Activated CD8-positive, alpha-beta T cell treated with anti-CD3 and anti-CD28 coated beads for 36 hours (primary cell): ENCODE measurements around the gene LEMD2. TPM values are rescaled to one million over a fixed set of nuclear protein-coding genes. Genes with fewer than 3 reads are reported as not detected.

Experiments used
- ATAC-seq: fragments of 200-7000 bp; cut with Tn5 transposase; one replicate; pipeline ENCODE4 v1.10.0; 2021; ENCODE audit warnings: mild to moderate bottlenecking, moderate library complexity
- CTCF ChIA-PET: fragments of 350-600 bp; sonication (Branson Sonifier 250); formaldehyde crosslinking; loops from one replicate; lab custom pipeline; 2021; ENCODE audit warnings: antibody characterized with exemption; lab: Charles Lee
- POLR2A ChIA-PET: fragments of 350-600 bp; sonication (Branson Sonifier 250); formaldehyde crosslinking; loops from one replicate; lab custom pipeline; 2021; ENCODE audit warnings: antibody characterized with exemption; lab: Charles Lee
- DNase-seq: peaks from one replicate; pipeline ENCODE4 v3.0.0-alpha.2; 2020
- H3K27ac Mint-ChIP-seq: one replicate; pipeline ENCODE4 v1.8.0; 2021; ENCODE audit warnings: mild to moderate bottlenecking, mixed read lengths
- H3K27me3 Mint-ChIP-seq: one replicate; pipeline ENCODE4 v1.8.0; 2021; ENCODE audit warnings: mixed read lengths
- H3K36me3 Mint-ChIP-seq: one replicate; pipeline ENCODE4 v1.8.0; 2021; ENCODE audit warnings: low read depth, mixed read lengths
- H3K4me1 Mint-ChIP-seq: one replicate; pipeline ENCODE4 v1.8.0; 2021; ENCODE audit warnings: low read depth, mixed read lengths
- H3K4me3 Mint-ChIP-seq: one replicate; pipeline ENCODE4 v1.8.0; 2021; ENCODE audit warnings: mild to moderate bottlenecking, moderate library complexity, mixed read lengths
- H3K9me3 Mint-ChIP-seq: one replicate; pipeline ENCODE4 v1.8.0; 2021; ENCODE audit warnings: mixed read lengths
- intact Hi-C: fragments of 100-400 bp; cut with micrococcal nuclease; formaldehyde crosslinking; loops from one replicate; pipeline ENCODE4 v1.10.0; 2022
- total RNA-seq, 2 experiments: library from RNA; stranded (reverse); gene quantifications; one replicate each; pipeline ENCODE4 v1.2.3, GENCODE V29; 2021
- TF ChIP-seq, protein P1 (sequence below): fragments of 200-600 bp; IDR thresholded peaks from one replicate; pipeline ENCODE4 v1.8.0; 2022; ENCODE audit warnings: antibody characterized with exemption, mild to moderate bottlenecking

The LEMD2 gene
- total RNA-seq, 2 experiments from 2014 or later, result 40.1 to 41.5 TPM

GRCh38 chr6:33747823-33748222 lies 41.1 kb downstream of the LEMD2 start:
- H3K36me3 Mint-ChIP-seq, result no peaks in the 10 kb centered on the region
- ATAC-seq (no peak), DNase-seq (no peak)
- TF ChIP-seq, protein P1, sequence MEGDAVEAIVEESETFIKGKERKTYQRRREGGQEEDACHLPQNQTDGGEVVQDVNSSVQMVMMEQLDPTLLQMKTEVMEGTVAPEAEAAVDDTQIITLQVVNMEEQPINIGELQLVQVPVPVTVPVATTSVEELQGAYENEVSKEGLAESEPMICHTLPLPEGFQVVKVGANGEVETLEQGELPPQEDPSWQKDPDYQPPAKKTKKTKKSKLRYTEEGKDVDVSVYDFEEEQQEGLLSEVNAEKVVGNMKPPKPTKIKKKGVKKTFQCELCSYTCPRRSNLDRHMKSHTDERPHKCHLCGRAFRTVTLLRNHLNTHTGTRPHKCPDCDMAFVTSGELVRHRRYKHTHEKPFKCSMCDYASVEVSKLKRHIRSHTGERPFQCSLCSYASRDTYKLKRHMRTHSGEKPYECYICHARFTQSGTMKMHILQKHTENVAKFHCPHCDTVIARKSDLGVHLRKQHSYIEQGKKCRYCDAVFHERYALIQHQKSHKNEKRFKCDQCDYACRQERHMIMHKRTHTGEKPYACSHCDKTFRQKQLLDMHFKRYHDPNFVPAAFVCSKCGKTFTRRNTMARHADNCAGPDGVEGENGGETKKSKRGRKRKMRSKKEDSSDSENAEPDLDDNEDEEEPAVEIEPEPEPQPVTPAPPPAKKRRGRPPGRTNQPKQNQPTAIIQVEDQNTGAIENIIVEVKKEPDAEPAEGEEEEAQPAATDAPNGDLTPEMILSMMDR, result no peak
- peaks cover 2% of the 10 kb centered on the region for H3K4me1 Mint-ChIP-seq
- no peaks in the 10 kb centered on the region for H3K9me3 Mint-ChIP-seq
- H3K27ac Mint-ChIP-seq, result no peak overlapping the region
- CTCF ChIA-PET, result interaction anchor here (9.9 kb wide), 1 partner anchor 22 kb away, joined by 87 read pairs; no protein-coding TSS in a partner anchor
- intact Hi-C loops, result no loop called here
- POLR2A ChIA-PET, result interaction anchor here (1.2 kb wide), 1 partner anchor 11 kb away, joined by 3 read pairs; no protein-coding TSS in a partner anchor
- H3K27me3 Mint-ChIP-seq, result peaks cover 2% of the 10 kb centered on the region
- H3K4me3 Mint-ChIP-seq, result no peak overlapping the region

- no peaks in the 10 kb centered on the region for H3K9me3 Mint-ChIP-seq
- peaks cover 2% of the 10 kb centered on the region for H3K4me1 Mint-ChIP-seq
These were observed 42.3 kb downstream of the LEMD2 start, which contains the start of gene IP6K3 for GRCh38 chr6:33746651-33747100. IP6K3 (minus strand) TSS chr6:33746905; CDS start chr6:33735476, 11,429 bp downstream.

DNA sequence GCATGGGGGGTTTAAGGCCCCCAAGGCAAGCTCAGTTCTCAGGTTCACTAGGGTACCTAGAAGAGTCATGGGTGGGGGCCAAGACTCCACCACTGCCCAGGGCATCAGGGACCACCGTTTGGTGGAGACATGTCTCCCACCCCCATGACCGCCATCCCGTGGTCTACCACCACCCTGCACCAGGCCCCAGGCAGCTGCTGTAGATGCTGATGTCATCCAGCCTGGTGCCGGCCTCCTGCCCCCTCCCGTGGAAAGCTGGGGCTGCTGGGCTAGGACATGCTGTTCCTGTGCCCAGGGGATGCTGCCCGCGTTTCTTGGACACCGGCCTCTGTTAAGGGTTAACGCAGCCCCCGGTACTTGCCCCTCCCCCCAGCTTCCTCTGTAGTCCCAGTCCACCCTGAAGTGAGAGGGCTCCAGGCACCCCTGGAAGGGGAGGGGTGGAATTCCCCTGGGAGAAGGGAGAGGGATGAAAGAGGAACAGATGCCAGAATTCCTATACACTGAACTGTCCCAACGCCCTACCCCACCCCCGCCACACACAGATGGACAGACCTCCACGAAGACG lies 42.8 kb downstream of the LEMD2 start:
- Mint-ChIP-seq H3K36me3 (no peaks in the 10 kb centered on the region), H3K4me3 (no peak overlapping the region), H3K4me1 (peaks cover 2% of the 10 kb centered on the region), H3K27ac (no peak overlapping the region), H3K27me3 (peaks cover 5% of the 10 kb centered on the region), H3K9me3 (no peaks in the 10 kb centered on the region)
- TF ChIP-seq, protein P1, result no peak
- CTCF ChIA-PET, result interaction anchor here (0.7 to 9.9 kb wide), 9 partner anchors 24 to 409 kb away, joined by 3 to 87 read pairs (median 3); partner anchors contain the start of gene UQCC2
- intact Hi-C loops, result no loop called here
- ATAC-seq (no peak), DNase-seq (no peak)
- POLR2A ChIA-PET, result no interaction called here

More at GRCh38 chr6:33746651-33747100, 42.3 kb downstream of the LEMD2 start, which contains the start of gene IP6K3:
- no peak for ATAC-seq
- no peaks in the 10 kb centered on the region for H3K36me3 Mint-ChIP-seq
- CTCF ChIA-PET, result interaction anchor here (1.1 to 9.9 kb wide), 4 partner anchors 23 to 409 kb away, joined by 3 to 87 read pairs (median 5); no protein-coding TSS in a partner anchor
- intact Hi-C loops, result no loop called here
- TF ChIP-seq, protein P1, result no peak
- H3K4me3 Mint-ChIP-seq, result no peak within 1 kb of the TSS
- H3K27ac Mint-ChIP-seq, result no peak within 1 kb of the TSS
- POLR2A ChIA-PET, result interaction anchor here (1.2 kb wide), 1 partner anchor 12 kb away, joined by 3 read pairs; no protein-coding TSS in a partner anchor
- no peak for DNase-seq
- peaks cover 5% of the 10 kb centered on the region for H3K27me3 Mint-ChIP-seq

DNA sequence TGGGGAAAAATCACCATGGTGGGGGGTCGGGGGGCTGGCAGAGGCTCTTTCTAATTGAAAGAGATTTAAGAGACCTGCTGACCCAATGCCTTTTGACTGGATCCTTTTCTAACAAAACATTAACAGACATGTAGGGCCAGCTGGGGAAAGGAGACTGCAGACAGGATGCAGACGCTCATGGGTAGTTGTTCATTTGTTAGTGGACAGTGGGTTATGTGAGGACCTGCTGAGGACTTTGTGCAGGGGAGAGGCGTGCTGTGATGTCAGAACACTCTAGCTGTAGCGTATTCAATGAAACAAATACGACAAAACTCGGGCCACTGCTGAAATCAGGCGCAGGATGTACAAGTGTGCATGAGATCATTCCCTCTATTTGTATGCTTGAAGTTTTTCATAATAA lies 43.4 kb downstream of the LEMD2 start:
- H3K27me3 Mint-ChIP-seq, result peaks cover 5% of the 10 kb centered on the region
- H3K4me1 Mint-ChIP-seq, result peaks cover 2% of the 10 kb centered on the region
- H3K9me3 Mint-ChIP-seq, result no peaks in the 10 kb centered on the region
- TF ChIP-seq, protein P1, result no peak
- ChIA-PET CTCF (interaction anchor here (0.7 to 9.9 kb wide), 10 partner anchors 15 to 410 kb away, joined by 3 to 87 read pairs (median 4); partner anchors contain the start of gene UQCC2), POLR2A (no interaction called here)
- DNase-seq, result no peak
- no peaks in the 10 kb centered on the region for H3K36me3 Mint-ChIP-seq
- intact Hi-C loops, result no loop called here
- H3K4me3 Mint-ChIP-seq, result no peak overlapping the region
- H3K27ac Mint-ChIP-seq, result no peak overlapping the region
- no peak for ATAC-seq
